ELR (cell line): ENCODE data around the gene CDK5RAP1.
A peak's percentile ranks its signal among the peaks of the same experiment; 100 is the strongest.
"Not testable (repeated sequence)": the region's sequence is repeated elsewhere in the genome, so short reads cannot be mapped to it uniquely, and the experiment has no call there.

Experiments used
- DNase-seq: peaks from one replicate; pipeline ENCODE4 v3.0.0-alpha.2; 2015; ENCODE audit warnings: low read depth

CDK5RAP1 gene

GRCh38 chr20:33419140-33419974, 18.0 kb upstream of the CDK5RAP1 start:
- DNase-seq = no peak

GRCh38 chr20:33418033-33418432, 16.7 kb upstream of the CDK5RAP1 start:
- DNase-seq = no peak

GRCh38 chr20:33415948-33416347, 14.6 kb upstream of the CDK5RAP1 start:
- peak; percentile 49 for DNase-seq

- DNase-seq = no peak
Measured at GRCh38 chr20:33412484-33412838, 11.1 kb upstream of the CDK5RAP1 start.

- DNase-seq = no peak
Measured at GRCh38 chr20:33411711-33412483, 10.6 kb upstream of the CDK5RAP1 start.

GRCh38 chr20:33411242-33411641, 9.9 kb upstream of the CDK5RAP1 start:
- DNase-seq = no peak

- no peak for DNase-seq
Measured at GRCh38 chr20:33410081-33410742, 8.9 kb upstream of the CDK5RAP1 start.

GRCh38 chr20:33408716-33409654, 7.7 kb upstream of the CDK5RAP1 start:
- DNase-seq = no peak

- no peak for DNase-seq
Measured at GRCh38 chr20:33408313-33408712, 7.0 kb upstream of the CDK5RAP1 start.

- no peak for DNase-seq
Measured at GRCh38 chr20:33407796-33408195, 6.5 kb upstream of the CDK5RAP1 start.

GRCh38 chr20:33407251-33407650, 5.9 kb upstream of the CDK5RAP1 start:
- DNase-seq = peak; percentile 50

- DNase-seq = no peak
Measured at GRCh38 chr20:33404281-33404680, 3.0 kb upstream of the CDK5RAP1 start.

GRCh38 chr20:33401921-33402369, 626 bp upstream of the CDK5RAP1 start:
- DNase-seq = peak; percentile 35

- peak; percentile 48 for DNase-seq
Measured at GRCh38 chr20:33400812-33401183, 521 bp downstream of the CDK5RAP1 start.

- DNase-seq = no peak
Measured at GRCh38 chr20:33399924-33400323, 1.4 kb downstream of the CDK5RAP1 start.

- DNase-seq = no peak
Measured at GRCh38 chr20:33394718-33395117, 6.6 kb downstream of the CDK5RAP1 start.

- DNase-seq = no peak
Measured at GRCh38 chr20:33393609-33394008, 7.7 kb downstream of the CDK5RAP1 start.

GRCh38 chr20:33391722-33392415, 9.4 kb downstream of the CDK5RAP1 start:
- DNase-seq = no peak

- DNase-seq = not testable (repeated sequence)
Measured at GRCh38 chr20:33389326-33389725, 12.0 kb downstream of the CDK5RAP1 start.

- DNase-seq = no peak
Measured at GRCh38 chr20:33388268-33388667, 13.1 kb downstream of the CDK5RAP1 start.

- peak; percentile 43 for DNase-seq
Measured at GRCh38 chr20:33387177-33387576, 14.1 kb downstream of the CDK5RAP1 start.
